HG03460 (cell line): ENCODE results near the gene SLC3A2.

Experiments
- ATAC-seq: cut with Tn5 transposase; IDR thresholded peaks from one replicate; pipeline ENCODE4 v1.9.1; 2021; ENCODE audit not compliant: unreplicated experiment

Gene SLC3A2

GRCh38 chr11:62909107-62909894 lies 28.6 kb downstream of the SLC3A2 start:
- ATAC-seq: no peak

- ATAC-seq: no peak
Measured at GRCh38 chr11:62910141-62910882, 29.6 kb downstream of the SLC3A2 start.

- ATAC-seq: no peak
Measured at GRCh38 chr11:62911137-62912130, 30.7 kb downstream of the SLC3A2 start.

GRCh38 chr11:62912268-62912667 lies 31.6 kb downstream of the SLC3A2 start:
- ATAC-seq: no peak

DNA sequence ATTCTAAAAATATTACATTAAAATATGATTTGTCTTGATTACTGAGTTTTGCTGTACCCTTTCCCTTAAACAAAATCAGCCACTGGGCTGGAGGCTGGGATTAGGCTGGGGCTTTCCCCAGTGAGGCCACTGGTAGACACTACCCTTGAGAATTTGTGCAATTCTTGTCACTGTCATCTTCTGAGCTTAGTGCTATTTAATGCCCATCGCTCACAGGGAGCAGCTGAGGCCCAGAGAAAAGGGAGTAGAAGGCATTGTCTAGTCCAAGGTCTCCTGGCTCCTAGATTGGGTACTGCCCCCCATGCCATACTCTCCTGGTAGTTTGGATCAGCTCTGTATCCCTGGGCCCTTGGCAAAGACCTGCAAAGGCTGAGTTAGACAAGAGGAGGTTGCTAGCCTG lies 33.7 kb downstream of the SLC3A2 start:
- no peak for ATAC-seq

DNA sequence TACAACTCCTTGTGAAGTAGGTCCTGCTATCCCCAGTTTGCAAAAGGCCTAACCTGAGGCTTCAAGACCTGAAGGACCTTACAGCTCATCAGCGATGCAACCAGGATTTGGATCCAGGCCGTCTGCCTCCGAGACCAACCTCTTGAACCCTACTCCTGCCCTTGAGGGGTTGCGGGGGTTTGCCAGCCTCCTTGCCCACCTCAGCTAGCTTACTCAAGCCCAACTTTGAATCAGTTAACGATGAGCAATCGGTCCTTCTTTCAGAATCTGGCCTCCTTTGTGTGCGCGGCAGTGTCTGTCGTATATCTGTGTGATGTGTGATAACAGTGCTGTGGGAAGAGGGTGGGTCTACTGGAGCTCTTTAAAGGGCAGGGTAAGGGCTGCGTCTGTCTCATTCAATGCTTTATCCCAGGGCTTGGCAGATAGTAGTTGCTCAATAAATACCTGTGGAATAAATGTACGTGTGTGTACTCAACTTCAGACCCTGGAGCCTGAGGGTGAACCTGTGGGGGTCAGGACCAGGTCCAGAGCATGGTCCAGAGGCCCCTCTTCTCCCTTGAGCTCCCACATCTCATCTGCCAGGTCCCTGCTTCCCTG lies 37.3 kb downstream of the SLC3A2 start:
- ATAC-seq: no peak

GRCh38 chr11:62918531-62918930 lies 37.8 kb downstream of the SLC3A2 start:
- no peak for ATAC-seq

- ATAC-seq: no peak
Measured at GRCh38 chr11:62919476-62919875, 38.8 kb downstream of the SLC3A2 start.

GRCh38 chr11:62919898-62920640 lies 39.4 kb downstream of the SLC3A2 start:
- ATAC-seq: no peak

DNA sequence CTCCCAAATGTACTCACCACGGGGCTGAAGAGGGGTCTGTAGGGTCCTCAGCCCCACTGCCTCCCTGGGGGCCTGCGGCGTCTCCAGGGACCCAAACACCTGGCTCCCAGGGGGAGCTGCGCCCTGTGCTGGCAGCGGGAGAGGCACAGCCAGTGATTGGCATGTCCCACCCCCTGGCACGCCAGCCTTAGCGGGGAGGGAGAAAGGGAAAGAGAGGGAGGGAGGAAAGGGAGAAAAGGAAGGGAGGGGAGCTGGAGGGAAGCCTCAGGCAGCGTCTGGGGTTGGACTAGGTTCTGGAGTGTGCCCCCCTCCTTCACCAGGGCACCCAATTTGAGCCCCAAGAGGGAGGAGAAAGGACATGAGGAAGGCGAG lies 40.5 kb downstream of the SLC3A2 start, which contains the start of gene CHRM1:
TSS of gene CHRM1 (minus strand) at position 163 of the 372 bp plus-strand sequence. CDS start 10,263 bp downstream, outside the sequence.
- ATAC-seq: no peak

- ATAC-seq: no peak
Measured at GRCh38 chr11:62921573-62922188, 41.0 kb downstream of the SLC3A2 start.

- no peak for ATAC-seq
Measured at GRCh38 chr11:62922189-62922589, 41.5 kb downstream of the SLC3A2 start.

DNA sequence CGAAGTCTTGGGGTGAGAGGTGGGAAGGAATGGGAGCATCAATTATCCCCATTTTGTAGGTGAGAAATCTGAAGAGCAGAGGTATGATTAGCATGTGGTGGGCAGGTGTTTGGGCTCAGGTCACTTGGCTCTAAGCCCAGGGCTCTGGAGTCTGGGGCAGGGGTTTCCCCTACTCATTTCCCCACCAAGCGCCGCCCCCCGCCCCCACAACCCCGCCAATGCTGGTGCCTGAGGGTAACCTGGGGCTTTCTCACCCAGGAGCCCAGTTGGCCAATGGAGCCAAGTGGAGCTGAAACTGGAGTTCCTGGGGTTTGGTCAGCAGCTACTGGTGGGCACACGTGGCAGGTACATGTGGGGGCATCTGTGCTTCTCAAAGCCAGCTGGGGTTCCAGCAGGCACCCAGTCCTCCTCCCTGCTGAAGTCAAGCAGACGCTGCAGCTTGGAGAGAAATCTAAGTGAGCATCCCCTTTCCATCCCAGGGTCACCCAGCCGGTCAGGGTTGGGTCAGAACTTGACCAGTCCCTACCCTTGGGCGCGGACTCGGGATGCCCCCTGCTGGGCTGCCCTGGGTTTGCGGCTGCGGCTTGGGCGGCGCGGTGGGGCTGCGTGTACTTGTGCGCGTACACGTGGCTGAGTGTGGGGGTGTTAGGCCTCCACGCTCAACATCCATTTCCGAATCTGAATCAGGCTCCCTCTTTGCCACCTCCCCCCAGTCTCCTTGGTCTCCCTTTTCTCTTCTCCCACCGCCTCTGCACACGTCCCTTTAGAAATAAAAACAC lies 42.1 kb downstream of the SLC3A2 start:
- no peak for ATAC-seq

DNA sequence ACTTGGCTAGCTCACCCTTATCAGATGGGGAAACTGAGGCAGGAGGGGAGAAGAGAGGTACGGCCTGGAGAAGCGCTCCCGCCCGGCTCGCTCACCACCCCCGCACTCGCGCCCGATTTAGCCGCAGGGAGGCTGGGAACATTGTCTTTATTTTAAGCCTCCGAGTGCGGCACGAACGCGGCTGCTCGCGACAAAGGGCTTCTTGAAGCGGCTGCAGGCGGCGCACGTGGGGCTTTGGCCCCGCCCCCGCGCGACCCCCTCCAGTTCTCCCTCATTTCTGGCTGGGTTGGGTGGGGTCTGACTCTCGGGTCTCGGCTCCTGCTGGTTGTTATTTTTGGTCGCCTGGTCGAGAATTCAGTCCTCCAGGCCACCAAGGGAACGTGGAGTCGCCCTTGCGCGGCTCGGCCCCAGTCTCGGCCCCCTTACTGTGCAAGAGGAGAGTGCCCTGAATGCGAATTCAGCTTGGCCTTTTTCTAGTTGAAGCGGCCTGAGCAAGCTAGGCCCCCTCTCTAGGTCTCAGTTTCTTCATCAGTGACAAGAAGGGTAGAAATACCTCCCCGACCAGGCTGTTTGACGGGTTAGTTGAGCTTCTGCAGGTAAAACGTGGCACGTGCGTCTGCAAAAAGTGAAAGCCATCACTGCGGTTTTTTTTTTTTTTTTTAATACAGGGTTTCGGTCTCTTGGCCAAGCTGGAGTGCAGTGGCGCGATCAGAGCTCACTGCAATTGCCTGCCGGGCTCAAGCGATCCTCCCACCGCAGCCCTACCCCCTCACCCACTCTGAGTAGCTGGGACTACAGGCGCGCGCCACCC lies 43.1 kb downstream of the SLC3A2 start:
- no peak for ATAC-seq

DNA sequence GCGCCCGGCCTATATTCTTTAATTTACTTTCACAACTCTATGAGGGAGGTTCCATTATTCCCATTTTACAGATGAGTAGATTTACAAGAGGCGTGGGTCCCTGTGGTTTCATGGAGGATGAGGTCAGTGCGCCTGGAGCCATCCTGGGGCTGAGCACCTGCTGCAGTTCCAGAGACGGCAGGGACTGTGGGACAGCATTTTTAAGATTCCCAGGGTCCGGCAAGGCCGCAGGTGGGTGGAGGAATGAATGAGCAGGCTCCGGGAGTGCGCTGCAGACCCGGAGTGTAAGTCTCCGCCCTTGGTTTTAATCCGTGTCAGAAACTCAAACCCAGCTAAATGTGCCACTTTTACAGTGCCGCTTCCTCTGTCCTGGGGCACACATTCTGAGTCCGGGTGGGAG lies 44.6 kb downstream of the SLC3A2 start:
- no peak for ATAC-seq

DNA sequence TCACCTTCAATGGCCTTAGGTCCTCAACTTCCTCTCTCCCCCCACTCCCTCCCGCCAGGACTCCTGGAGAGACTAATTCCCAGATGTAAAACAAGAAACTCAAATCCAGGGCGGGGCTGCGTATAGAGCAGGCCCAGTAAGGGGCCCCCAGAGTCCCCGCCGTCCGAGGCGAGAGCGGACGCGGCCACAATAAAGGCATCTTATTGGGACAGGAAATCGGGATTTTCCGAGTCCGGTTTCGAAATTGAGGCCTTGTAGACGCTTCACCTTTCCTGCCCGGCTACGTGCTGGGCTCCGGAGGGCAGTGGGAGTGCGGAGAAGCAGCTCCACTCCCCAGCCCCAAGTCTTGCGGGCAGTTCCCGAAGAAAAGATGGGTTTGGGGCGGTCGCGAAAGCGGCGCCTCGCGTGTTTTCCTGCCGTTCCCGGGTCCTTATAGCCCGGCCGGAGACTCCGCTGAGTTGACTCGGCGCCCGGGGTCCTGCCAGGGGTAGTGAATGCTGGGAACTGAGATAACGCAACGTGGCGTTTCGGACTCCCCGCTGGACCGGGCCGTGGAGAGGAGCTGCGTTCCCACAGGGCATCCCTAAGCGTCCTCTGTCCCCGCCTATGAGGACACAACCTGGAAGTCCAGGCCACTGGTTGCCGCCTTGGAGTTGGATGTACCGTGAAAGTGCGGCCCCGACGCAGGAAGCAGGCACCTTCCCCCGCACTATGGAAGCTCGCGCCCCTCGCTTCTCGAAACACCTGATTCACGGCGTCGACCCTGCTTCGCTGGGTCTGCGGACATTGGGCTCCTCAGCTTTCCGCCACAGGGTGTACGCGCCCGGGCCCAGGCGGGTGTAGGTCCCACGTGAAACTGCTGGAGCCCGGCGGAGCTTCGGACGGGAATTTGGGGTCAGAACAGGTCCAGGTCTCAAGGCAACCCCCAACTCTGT lies 45.3 kb downstream of the SLC3A2 start:
- ATAC-seq: no peak
